MG63 (cell line): Measurements from ENCODE around the gene COPS3. TPM values are rescaled to one million over a fixed set of nuclear protein-coding genes. Genes with fewer than 3 reads are reported as not detected.
A peak's percentile ranks its signal among the peaks of the same experiment; 100 is the strongest.
"Not testable (repeated sequence)": the region's sequence is repeated elsewhere in the genome, so short reads cannot be mapped to it uniquely, and the experiment has no call there.

ENCODE experiments used
- DNase-seq: peaks from one replicate; pipeline ENCODE4 v3.0.0-alpha.2; 2020
- H3K27me3 ChIP-seq: fragments of 250-450 bp; sonication (Bioruptor Pico); 2 replicates; pipeline ENCODE4 v1.5.1; 2020; ENCODE audit warnings: mild to moderate bottlenecking, moderate library complexity
- H3K36me3 ChIP-seq: fragments of 250-450 bp; sonication (Bioruptor Pico); 2 replicates; pipeline ENCODE4 v1.5.1; 2020; ENCODE audit warnings: mild to moderate bottlenecking, moderate library complexity
- H3K4me3 ChIP-seq: fragments of 250-450 bp; sonication (Bioruptor Pico); 2 replicates; pipeline ENCODE4 v1.5.1; 2020; ENCODE audit warnings: mild to moderate bottlenecking, moderate library complexity
- H3K9me3 ChIP-seq: fragments of 250-450 bp; sonication (Bioruptor Pico); 2 replicates; pipeline ENCODE4 v1.5.1; 2020; ENCODE audit warnings: mild to moderate bottlenecking, moderate library complexity
- total RNA-seq: library from RNA; depleted of rRNA; stranded (reverse); fragments of >200 nt; shearing (Covaris generic); gene quantifications from 2 replicates; pipeline ENCODE4 v1.2.3, GENCODE V29; 2014; ENCODE audit warnings: low replicate concordance

The COPS3 gene
- total RNA-seq, 1 experiment from 2014 or later = 131 TPM

GRCh38 chr17:17264430-17264829, 16.6 kb downstream of the COPS3 start:
- no peak overlapping the region for H3K4me3 ChIP-seq
- DNase-seq = no peak
- peaks cover 41% of the 10 kb centered on the region for H3K36me3 ChIP-seq
- no peaks in the 10 kb centered on the region for H3K9me3 ChIP-seq
- H3K27me3 ChIP-seq = no peaks in the 10 kb centered on the region

GRCh38 chr17:17258998-17259397, 22.0 kb downstream of the COPS3 start:
- no peak for DNase-seq
- Histone ChIP-seq H3K4me3 (no peak overlapping the region), H3K27me3 (no peaks in the 10 kb centered on the region), H3K9me3 (no peaks in the 10 kb centered on the region), H3K36me3 (peaks cover 25% of the 10 kb centered on the region)

GRCh38 chr17:17258011-17258410, 23.0 kb downstream of the COPS3 start:
- no peak for DNase-seq
- Histone ChIP-seq H3K4me3 (no peak overlapping the region), H3K27me3 (no peaks in the 10 kb centered on the region), H3K9me3 (no peaks in the 10 kb centered on the region), H3K36me3 (peaks cover 27% of the 10 kb centered on the region)

GRCh38 chr17:17256316-17256715, 24.7 kb downstream of the COPS3 start:
- Histone ChIP-seq H3K4me3 (no peak overlapping the region), H3K9me3 (no peaks in the 10 kb centered on the region), H3K36me3 (peaks cover 30% of the 10 kb centered on the region), H3K27me3 (no peaks in the 10 kb centered on the region)
- DNase-seq = no peak

GRCh38 chr17:17255689-17256088, 25.4 kb downstream of the COPS3 start:
- H3K36me3 ChIP-seq = peaks cover 29% of the 10 kb centered on the region
- DNase-seq, H3K27me3 ChIP-seq, H3K4me3 ChIP-seq, H3K9me3 ChIP-seq: not testable (repeated sequence)

GRCh38 chr17:17254036-17254435, 27.0 kb downstream of the COPS3 start:
- no peak for DNase-seq
- Histone ChIP-seq H3K4me3 (no peak overlapping the region), H3K36me3 (peaks cover 29% of the 10 kb centered on the region), H3K9me3 (no peaks in the 10 kb centered on the region), H3K27me3 (no peaks in the 10 kb centered on the region)

GRCh38 chr17:17253406-17253805, 27.6 kb downstream of the COPS3 start:
- Histone ChIP-seq H3K27me3 (no peaks in the 10 kb centered on the region), H3K9me3 (no peaks in the 10 kb centered on the region), H3K36me3 (peaks cover 29% of the 10 kb centered on the region), H3K4me3 (no peak overlapping the region)
- DNase-seq = no peak

GRCh38 chr17:17252149-17252661, 28.8 kb downstream of the COPS3 start:
- Histone ChIP-seq H3K36me3 (peaks cover 25% of the 10 kb centered on the region), H3K27me3 (no peaks in the 10 kb centered on the region), H3K9me3 (no peaks in the 10 kb centered on the region), H3K4me3 (no peak overlapping the region)
- DNase-seq = no peak

GRCh38 chr17:17246879-17247278, 34.2 kb downstream of the COPS3 start:
- no peak for DNase-seq
- Histone ChIP-seq H3K9me3 (no peaks in the 10 kb centered on the region), H3K36me3 (peaks cover 13% of the 10 kb centered on the region; the same call in 1 of the 2 replicates), H3K27me3 (no peaks in the 10 kb centered on the region), H3K4me3 (no peak overlapping the region)

GRCh38 chr17:17243163-17243562, 37.9 kb downstream of the COPS3 start:
- no peak for DNase-seq
- Histone ChIP-seq H3K4me3 (no peak overlapping the region), H3K27me3 (no peaks in the 10 kb centered on the region), H3K36me3 (no peaks in the 10 kb centered on the region), H3K9me3 (no peaks in the 10 kb centered on the region)

- Histone ChIP-seq H3K9me3 (no peaks in the 10 kb centered on the region), H3K4me3 (no peak overlapping the region)
- no peak for DNase-seq
Observed at GRCh38 chr17:17242246-17242645, 38.8 kb downstream of the COPS3 start.

GRCh38 chr17:17241656-17242055, 39.4 kb downstream of the COPS3 start:
- no peaks in the 10 kb centered on the region for H3K27me3 ChIP-seq
- H3K4me3 ChIP-seq = no peak overlapping the region
- no peak for DNase-seq
- no peaks in the 10 kb centered on the region for H3K36me3 ChIP-seq
- no peaks in the 10 kb centered on the region for H3K9me3 ChIP-seq

More at GRCh38 chr17:17242246-17242645, 38.8 kb downstream of the COPS3 start:
- no peaks in the 10 kb centered on the region for H3K27me3 ChIP-seq
- H3K36me3 ChIP-seq = no peaks in the 10 kb centered on the region

GRCh38 chr17:17239832-17240231, 41.2 kb downstream of the COPS3 start:
- no peak for DNase-seq

GRCh38 chr17:17237026-17237799, 43.8 kb downstream of the COPS3 start, which contains the start of gene FLCN:
FLCN (minus strand) TSS chr17:17237168; CDS start chr17:17228137, 9,031 bp downstream.
- peak; percentile 77 for DNase-seq
- Histone ChIP-seq H3K4me3 (peak within 1 kb of the TSS; percentile 97), H3K27me3 (no peaks in the 10 kb centered on the region), H3K36me3 (no peaks in the 10 kb centered on the region; the same call in 1 of the 2 replicates), H3K9me3 (no peaks in the 10 kb centered on the region)

More at GRCh38 chr17:17239832-17240231, 41.2 kb downstream of the COPS3 start:
- Histone ChIP-seq H3K9me3 (no peaks in the 10 kb centered on the region), H3K4me3 (no peak overlapping the region), H3K27me3 (no peaks in the 10 kb centered on the region), H3K36me3 (no peaks in the 10 kb centered on the region)

- Histone ChIP-seq H3K27me3 (no peaks in the 10 kb centered on the region), H3K36me3 (no peaks in the 10 kb centered on the region; the same call in none of the 2 replicates), H3K4me3 (peak overlapping the region; percentile 97), H3K9me3 (no peaks in the 10 kb centered on the region)
- peak; percentile 4 for DNase-seq
Observed at GRCh38 chr17:17236295-17237025, 44.6 kb downstream of the COPS3 start.

GRCh38 chr17:17235212-17236174, 45.6 kb downstream of the COPS3 start:
- Histone ChIP-seq H3K4me3 (peak overlapping the region; percentile 97), H3K9me3 (no peaks in the 10 kb centered on the region), H3K27me3 (no peaks in the 10 kb centered on the region), H3K36me3 (peaks cover 4% of the 10 kb centered on the region)
- peak; percentile 74 for DNase-seq
